Lower leg skin (tissue), 4 donors: Measurements from ENCODE around the gene ABHD16B. TPM values are rescaled to one million over a fixed set of nuclear protein-coding genes. Genes with fewer than 3 reads are reported as not detected.
A peak's percentile ranks its signal among the peaks of the same experiment; 100 is the strongest.
"Not testable (repeated sequence)": the region's sequence is repeated elsewhere in the genome, so short reads cannot be mapped to it uniquely, and the experiment has no call there.

Experiments
- DNase-seq, 2 donors: peaks; one replicate each; pipeline ENCODE4 v3.0.0-alpha.2; 2019; ENCODE audit warnings: low spot score in 2 of 2
- H3K4me3 ChIP-seq: fragments of 200-600 bp; sonication (generic); 2 replicates; pipeline ENCODE4 v1.5.1; 2017; ENCODE audit warnings: mild to moderate bottlenecking, low read depth; ENCODE audit not compliant: poor library complexity, severe bottlenecking
- CTCF ChIP-seq, 3 donors: fragments of 450-650 bp; IDR thresholded peaks; one replicate each; pipeline ENCODE4 v1.5.1; 2016; ENCODE audit warnings: antibody characterized with exemption in 3 of 3, mild to moderate bottlenecking in 3 of 3, moderate library complexity in 2 of 3
- POLR2A ChIP-seq, 2 donors: fragments of 450-650 bp; IDR thresholded peaks; one replicate each; pipeline ENCODE4 v1.6.1; 2016 to 2017; ENCODE audit warnings: antibody characterized with exemption in 2 of 2, mild to moderate bottlenecking in 1 of 2, moderate library complexity in 1 of 2
- WGBS, 2 donors: methylation state at CpG; one replicate each; pipeline ENCODE4 v1.1.5; 2018; 5-methylcytosine and 5-hydroxymethylcytosine counted together
- intact Hi-C: fragments of 100-400 bp; cut with DNase I; formaldehyde crosslinking; loops from one replicate; pipeline ENCODE4 v1.15.0; 2023; ENCODE audit warnings: low total_unique reads
- total RNA-seq, 4 donors: library from RNA; depleted of rRNA; stranded (reverse); fragments of >200 nt; gene quantifications; one replicate each; pipeline ENCODE4 v1.1.0, GENCODE V29; 2016

The ABHD16B gene
- total RNA-seq, 4 donors from 2014 or later = not detected

- no peak for TF ChIP-seq POLR2A (IDR thresholded peaks at IDR 0.05)
- TF ChIP-seq CTCF (IDR thresholded peaks at IDR 0.05) = no peak
- WGBS, 2 donors = 92 to 95% methylated on average over 5 of the region's 5 CpGs
- intact Hi-C loops = no loop called here
- DNase-seq = no peak
- no peak overlapping the region for H3K4me3 ChIP-seq
Observed at GRCh38 chr20:63868264-63868663, 7.0 kb downstream of the ABHD16B start.

GRCh38 chr20:63873477-63873971 lies 12.2 kb downstream of the ABHD16B start:
- TF ChIP-seq POLR2A (IDR thresholded peaks at IDR 0.05) (no peak), CTCF (IDR thresholded peaks at IDR 0.05) (no peak)
- no peak overlapping the region for H3K4me3 ChIP-seq
- DNase-seq = peak in 1 of 2 donors; percentile 48
- intact Hi-C loops = no loop called here
- 58 to 62% methylated on average over 13 to 14 of the region's 14 CpGs for WGBS, 2 donors

- intact Hi-C loops, H3K4me3 ChIP-seq, DNase-seq: not testable (repeated sequence)
- 90 to 94% methylated on average over 7 of the region's 7 CpGs for WGBS, 2 donors
Observed at GRCh38 chr20:63874241-63874640, 12.9 kb downstream of the ABHD16B start.

GRCh38 chr20:63876489-63877036 lies 15.3 kb downstream of the ABHD16B start:
- no peak for DNase-seq
- 89 to 90% methylated on average over 11 to 19 of the region's 19 CpGs for WGBS, 2 donors
- H3K4me3 ChIP-seq = no peak overlapping the region
- intact Hi-C loops = no loop called here
- TF ChIP-seq CTCF (IDR thresholded peaks at IDR 0.05) (no peak), POLR2A (IDR thresholded peaks at IDR 0.05) (no peak)

- DNase-seq = no peak
- TF ChIP-seq CTCF (IDR thresholded peaks at IDR 0.05) (no peak), POLR2A (IDR thresholded peaks at IDR 0.05) (no peak)
- intact Hi-C loops = no loop called here
- 90% methylated on average over 32 of the region's 32 CpGs for WGBS, 2 donors
- H3K4me3 ChIP-seq = no peak overlapping the region
Observed at GRCh38 chr20:63877755-63878470, 16.6 kb downstream of the ABHD16B start.

- no peak for DNase-seq
- intact Hi-C loops = no loop called here
- no peak overlapping the region for H3K4me3 ChIP-seq
- TF ChIP-seq POLR2A (IDR thresholded peaks at IDR 0.05) (no peak), CTCF (IDR thresholded peaks at IDR 0.05) (no peak)
- WGBS, 2 donors = 91 to 97% methylated on average over 13 to 14 of the region's 14 CpGs
Observed at GRCh38 chr20:63878899-63879663, 17.8 kb downstream of the ABHD16B start.

- intact Hi-C loops, H3K4me3 ChIP-seq, DNase-seq: not testable (repeated sequence)
- 91 to 94% methylated on average over 12 to 13 of the region's 13 CpGs for WGBS, 2 donors
Observed at GRCh38 chr20:63880901-63881300, 19.6 kb downstream of the ABHD16B start.
